GM13977 (cell line): ENCODE results near the gene CBY3.
"Not testable (repeated sequence)": the region's sequence is repeated elsewhere in the genome, so short reads cannot be mapped to it uniquely, and the experiment has no call there.

Experiments
- DNase-seq: peaks from one replicate; pipeline ENCODE4 v3.0.0; 2012; ENCODE audit warnings: low spot score
- in situ Hi-C: fragments of 300-500 bp; cut with MboI; formaldehyde crosslinking; loops from one replicate; pipeline ENCODE4 v1.12.0; 2022; ENCODE audit warnings: low sequenced_read_pairs, low pct_unique_long_range_greater_than_20kb, mixed read lengths, inconsistent platforms; ENCODE audit not compliant: unreplicated experiment
- TF ChIP-seq, protein P1 (sequence below): IDR thresholded peaks from 2 replicates; pipeline ENCODE4 v1.5.1; 2012; ENCODE audit warnings: mild to moderate bottlenecking, control low read depth; ENCODE audit not compliant: insufficient read depth; ENCODE audit errors: extremely low read depth, missing control alignments

The CBY3 gene

GRCh38 chr5:179697108-179697507 is 16.3 kb upstream of the CBY3 start:
- no peak for DNase-seq
- TF ChIP-seq, protein P1, sequence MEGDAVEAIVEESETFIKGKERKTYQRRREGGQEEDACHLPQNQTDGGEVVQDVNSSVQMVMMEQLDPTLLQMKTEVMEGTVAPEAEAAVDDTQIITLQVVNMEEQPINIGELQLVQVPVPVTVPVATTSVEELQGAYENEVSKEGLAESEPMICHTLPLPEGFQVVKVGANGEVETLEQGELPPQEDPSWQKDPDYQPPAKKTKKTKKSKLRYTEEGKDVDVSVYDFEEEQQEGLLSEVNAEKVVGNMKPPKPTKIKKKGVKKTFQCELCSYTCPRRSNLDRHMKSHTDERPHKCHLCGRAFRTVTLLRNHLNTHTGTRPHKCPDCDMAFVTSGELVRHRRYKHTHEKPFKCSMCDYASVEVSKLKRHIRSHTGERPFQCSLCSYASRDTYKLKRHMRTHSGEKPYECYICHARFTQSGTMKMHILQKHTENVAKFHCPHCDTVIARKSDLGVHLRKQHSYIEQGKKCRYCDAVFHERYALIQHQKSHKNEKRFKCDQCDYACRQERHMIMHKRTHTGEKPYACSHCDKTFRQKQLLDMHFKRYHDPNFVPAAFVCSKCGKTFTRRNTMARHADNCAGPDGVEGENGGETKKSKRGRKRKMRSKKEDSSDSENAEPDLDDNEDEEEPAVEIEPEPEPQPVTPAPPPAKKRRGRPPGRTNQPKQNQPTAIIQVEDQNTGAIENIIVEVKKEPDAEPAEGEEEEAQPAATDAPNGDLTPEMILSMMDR: no peak
- in situ Hi-C loops: no loop called here

DNA sequence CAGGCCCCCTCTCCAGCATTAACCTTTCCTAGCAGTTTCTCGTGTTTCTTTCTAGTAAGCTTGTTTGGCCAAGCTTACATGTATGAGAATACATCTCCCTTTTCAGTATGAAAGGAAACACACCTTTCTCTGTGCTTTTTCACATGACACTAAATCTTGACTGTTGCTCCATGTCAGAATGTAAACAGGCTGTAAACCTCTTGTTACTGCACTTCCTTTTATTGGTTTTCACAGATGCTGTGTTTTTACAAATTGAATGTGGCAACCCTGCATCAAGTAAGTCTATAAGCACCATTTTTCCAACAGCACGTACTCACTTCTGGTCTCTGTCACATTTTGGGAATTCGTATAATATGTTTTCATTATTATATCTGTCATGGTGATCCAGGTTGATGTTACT is 15.8 kb upstream of the CBY3 start:
- TF ChIP-seq, protein P1: no peak
- no peak for DNase-seq
- in situ Hi-C loops: no loop called here

DNA sequence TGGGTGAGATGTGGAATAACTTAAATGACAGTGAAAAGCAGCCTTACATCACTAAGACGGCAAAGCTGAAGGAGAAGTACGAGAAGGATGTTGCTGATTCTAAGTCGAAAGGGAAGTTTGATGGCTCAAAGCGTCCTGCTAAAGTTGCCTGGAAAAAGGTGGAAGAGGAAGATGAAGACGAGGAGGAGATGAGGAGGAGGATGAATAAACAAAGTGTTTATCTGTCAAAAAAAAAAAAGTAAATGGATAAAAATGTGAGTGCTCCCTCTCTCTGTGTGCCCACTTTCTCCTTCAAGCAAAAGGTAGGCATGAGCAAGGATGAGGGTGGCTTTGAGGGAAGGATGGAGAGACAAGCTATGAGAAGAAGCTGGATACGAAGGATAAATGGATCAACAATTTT is 13.7 kb upstream of the CBY3 start:
- TF ChIP-seq, protein P1: no peak
- in situ Hi-C loops: no loop called here
- no peak for DNase-seq

GRCh38 chr5:179689212-179689611 is 8.4 kb upstream of the CBY3 start:
- DNase-seq, in situ Hi-C loops: not testable (repeated sequence)

- no peak for DNase-seq
- TF ChIP-seq, protein P1: no peak
- in situ Hi-C loops: no loop called here
These were observed 637 bp downstream of the CBY3 start for GRCh38 chr5:179680014-179680779.

- in situ Hi-C loops: no loop called here
- DNase-seq: peak; percentile 69
- TF ChIP-seq, protein P1: peak; percentile 47
These were observed 1.7 kb downstream of the CBY3 start for GRCh38 chr5:179679014-179679674.
